ENCODE results near the gene CCRL2. TPM values are rescaled to one million over a fixed set of nuclear protein-coding genes. Genes with fewer than 3 reads are reported as not detected.

Gene CCRL2
- total RNA-seq, 1 experiment from 2014 or later = not detected

DNA sequence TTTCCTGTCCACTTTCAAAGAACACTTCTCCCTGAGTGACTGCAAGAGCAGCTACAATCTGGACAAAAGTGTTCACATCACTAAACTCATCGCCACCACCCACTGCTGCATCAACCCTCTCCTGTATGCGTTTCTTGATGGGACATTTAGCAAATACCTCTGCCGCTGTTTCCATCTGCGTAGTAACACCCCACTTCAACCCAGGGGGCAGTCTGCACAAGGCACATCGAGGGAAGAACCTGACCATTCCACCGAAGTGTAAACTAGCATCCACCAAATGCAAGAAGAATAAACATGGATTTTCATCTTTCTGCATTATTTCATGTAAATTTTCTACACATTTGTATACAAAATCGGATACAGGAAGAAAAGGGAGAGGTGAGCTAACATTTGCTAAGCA lies 1.8 kb downstream of the CCRL2 start (continued):
- TF ChIP-seq, protein P1, sequence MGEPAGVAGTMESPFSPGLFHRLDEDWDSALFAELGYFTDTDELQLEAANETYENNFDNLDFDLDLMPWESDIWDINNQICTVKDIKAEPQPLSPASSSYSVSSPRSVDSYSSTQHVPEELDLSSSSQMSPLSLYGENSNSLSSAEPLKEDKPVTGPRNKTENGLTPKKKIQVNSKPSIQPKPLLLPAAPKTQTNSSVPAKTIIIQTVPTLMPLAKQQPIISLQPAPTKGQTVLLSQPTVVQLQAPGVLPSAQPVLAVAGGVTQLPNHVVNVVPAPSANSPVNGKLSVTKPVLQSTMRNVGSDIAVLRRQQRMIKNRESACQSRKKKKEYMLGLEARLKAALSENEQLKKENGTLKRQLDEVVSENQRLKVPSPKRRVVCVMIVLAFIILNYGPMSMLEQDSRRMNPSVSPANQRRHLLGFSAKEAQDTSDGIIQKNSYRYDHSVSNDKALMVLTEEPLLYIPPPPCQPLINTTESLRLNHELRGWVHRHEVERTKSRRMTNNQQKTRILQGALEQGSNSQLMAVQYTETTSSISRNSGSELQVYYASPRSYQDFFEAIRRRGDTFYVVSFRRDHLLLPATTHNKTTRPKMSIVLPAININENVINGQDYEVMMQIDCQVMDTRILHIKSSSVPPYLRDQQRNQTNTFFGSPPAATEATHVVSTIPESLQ (CRISPR knock-in tag; IDR thresholded peaks at IDR 0.05) = no peak
- no peak for TF ChIP-seq ZNF416 (CRISPR knock-in tag; IDR thresholded peaks at IDR 0.05)
- TF ChIP-seq TEAD1 (CRISPR knock-in tag; IDR thresholded peaks at IDR 0.05) = no peak
- no peak for TF ChIP-seq ATF1 (CRISPR knock-in tag; IDR thresholded peaks at IDR 0.05)
- no peak for TF ChIP-seq JUN (CRISPR knock-in tag; IDR thresholded peaks at IDR 0.05)

DNA sequence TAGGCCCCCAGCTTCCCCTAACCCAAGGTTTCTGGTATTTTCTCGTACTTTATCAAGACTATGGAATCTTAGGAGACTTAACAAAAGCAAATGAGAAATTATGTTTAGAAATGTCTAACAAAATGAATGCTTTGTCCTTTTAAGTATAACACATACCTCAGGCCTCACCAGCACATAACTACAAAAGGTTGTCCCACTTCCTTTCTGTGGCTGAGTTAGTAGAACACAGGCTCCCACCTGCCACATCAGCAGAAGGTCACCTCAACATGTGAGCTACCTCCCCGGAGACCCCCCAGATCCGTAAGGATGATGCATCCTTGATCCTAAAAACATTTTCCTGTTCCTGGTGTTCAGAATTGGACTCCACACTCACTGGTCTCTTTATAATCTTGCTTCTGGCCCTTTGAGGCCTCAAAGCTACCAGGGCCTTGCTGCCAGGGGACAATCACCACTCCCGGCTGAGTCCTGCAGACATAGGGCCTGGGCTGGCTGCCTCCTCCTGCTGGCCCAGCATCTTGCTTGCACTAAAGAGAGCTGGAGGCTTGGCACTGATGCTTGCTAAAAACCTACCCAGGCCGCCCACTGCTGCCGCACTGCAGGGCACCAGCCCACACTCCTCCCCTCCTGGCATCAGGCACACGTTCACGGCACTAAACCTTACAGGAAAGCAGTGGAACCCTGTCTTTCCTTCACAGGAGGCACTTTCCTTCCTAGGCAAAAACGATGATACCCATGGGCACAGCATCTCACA lies 2.9 kb downstream of the CCRL2 start:
- ChIA-PET CTCF (interaction anchor here (1.3 to 1.9 kb wide), 5 partner anchors 10 to 202 kb away, joined by 3 to 9 read pairs (median 5); partner anchors contain the start of gene CCR1), POLR2A (no interaction called here)
- Mint-ChIP-seq H3K36me3 (no peaks in the 10 kb centered on the region), H3K9me3 (no peaks in the 10 kb centered on the region), H3K4me1 (peaks cover 2% of the 10 kb centered on the region; the same call in 1 of the 2 replicates), H3K27ac (no peak overlapping the region), H3K27me3 (ENCODE audit: low read depth) (no peaks in the 10 kb centered on the region), H3K4me3 (no peak overlapping the region)
- ATAC-seq (no peak), DNase-seq (ENCODE audit: low spot score) (no peak)
- TF ChIP-seq, protein P2, sequence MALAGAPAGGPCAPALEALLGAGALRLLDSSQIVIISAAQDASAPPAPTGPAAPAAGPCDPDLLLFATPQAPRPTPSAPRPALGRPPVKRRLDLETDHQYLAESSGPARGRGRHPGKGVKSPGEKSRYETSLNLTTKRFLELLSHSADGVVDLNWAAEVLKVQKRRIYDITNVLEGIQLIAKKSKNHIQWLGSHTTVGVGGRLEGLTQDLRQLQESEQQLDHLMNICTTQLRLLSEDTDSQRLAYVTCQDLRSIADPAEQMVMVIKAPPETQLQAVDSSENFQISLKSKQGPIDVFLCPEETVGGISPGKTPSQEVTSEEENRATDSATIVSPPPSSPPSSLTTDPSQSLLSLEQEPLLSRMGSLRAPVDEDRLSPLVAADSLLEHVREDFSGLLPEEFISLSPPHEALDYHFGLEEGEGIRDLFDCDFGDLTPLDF (CRISPR knock-in tag; IDR thresholded peaks at IDR 0.05) = no peak
- no peak for TF ChIP-seq RELA (CRISPR knock-in tag; IDR thresholded peaks at IDR 0.05; ENCODE audit: borderline replicate concordance)
- TF ChIP-seq, protein P3, sequence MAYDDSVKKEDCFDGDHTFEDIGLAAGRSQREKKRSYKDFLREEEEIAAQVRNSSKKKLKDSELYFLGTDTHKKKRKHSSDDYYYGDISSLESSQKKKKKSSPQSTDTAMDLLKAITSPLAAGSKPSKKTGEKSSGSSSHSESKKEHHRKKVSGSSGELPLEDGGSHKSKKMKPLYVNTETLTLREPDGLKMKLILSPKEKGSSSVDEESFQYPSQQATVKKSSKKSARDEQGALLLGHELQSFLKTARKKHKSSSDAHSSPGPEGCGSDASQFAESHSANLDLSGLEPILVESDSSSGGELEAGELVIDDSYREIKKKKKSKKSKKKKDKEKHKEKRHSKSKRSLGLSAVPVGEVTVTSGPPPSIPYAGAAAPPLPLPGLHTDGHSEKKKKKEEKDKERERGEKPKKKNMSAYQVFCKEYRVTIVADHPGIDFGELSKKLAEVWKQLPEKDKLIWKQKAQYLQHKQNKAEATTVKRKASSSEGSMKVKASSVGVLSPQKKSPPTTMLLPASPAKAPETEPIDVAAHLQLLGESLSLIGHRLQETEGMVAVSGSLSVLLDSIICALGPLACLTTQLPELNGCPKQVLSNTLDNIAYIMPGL (CRISPR knock-in tag; IDR thresholded peaks at IDR 0.05) = no peak
- TF ChIP-seq ZNF138 (CRISPR knock-in tag; conservative IDR thresholded peaks at IDR 0.05) = no peak
- TF ChIP-seq, protein P4, sequence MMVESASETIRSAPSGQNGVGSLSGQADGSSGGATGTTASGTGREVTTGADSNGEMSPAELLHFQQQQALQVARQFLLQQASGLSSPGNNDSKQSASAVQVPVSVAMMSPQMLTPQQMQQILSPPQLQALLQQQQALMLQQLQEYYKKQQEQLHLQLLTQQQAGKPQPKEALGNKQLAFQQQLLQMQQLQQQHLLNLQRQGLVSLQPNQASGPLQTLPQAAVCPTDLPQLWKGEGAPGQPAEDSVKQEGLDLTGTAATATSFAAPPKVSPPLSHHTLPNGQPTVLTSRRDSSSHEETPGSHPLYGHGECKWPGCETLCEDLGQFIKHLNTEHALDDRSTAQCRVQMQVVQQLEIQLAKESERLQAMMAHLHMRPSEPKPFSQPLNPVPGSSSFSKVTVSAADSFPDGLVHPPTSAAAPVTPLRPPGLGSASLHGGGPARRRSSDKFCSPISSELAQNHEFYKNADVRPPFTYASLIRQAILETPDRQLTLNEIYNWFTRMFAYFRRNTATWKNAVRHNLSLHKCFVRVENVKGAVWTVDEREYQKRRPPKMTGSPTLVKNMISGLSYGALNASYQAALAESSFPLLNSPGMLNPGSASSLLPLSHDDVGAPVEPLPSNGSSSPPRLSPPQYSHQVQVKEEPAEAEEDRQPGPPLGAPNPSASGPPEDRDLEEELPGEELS (CRISPR knock-in tag; IDR thresholded peaks at IDR 0.05) = no peak
- TF ChIP-seq TEAD4 (CRISPR knock-in tag; IDR thresholded peaks at IDR 0.05) = no peak
- no peak for TF ChIP-seq RORB (CRISPR knock-in tag; IDR thresholded peaks at IDR 0.05)
- TF ChIP-seq, protein P5, sequence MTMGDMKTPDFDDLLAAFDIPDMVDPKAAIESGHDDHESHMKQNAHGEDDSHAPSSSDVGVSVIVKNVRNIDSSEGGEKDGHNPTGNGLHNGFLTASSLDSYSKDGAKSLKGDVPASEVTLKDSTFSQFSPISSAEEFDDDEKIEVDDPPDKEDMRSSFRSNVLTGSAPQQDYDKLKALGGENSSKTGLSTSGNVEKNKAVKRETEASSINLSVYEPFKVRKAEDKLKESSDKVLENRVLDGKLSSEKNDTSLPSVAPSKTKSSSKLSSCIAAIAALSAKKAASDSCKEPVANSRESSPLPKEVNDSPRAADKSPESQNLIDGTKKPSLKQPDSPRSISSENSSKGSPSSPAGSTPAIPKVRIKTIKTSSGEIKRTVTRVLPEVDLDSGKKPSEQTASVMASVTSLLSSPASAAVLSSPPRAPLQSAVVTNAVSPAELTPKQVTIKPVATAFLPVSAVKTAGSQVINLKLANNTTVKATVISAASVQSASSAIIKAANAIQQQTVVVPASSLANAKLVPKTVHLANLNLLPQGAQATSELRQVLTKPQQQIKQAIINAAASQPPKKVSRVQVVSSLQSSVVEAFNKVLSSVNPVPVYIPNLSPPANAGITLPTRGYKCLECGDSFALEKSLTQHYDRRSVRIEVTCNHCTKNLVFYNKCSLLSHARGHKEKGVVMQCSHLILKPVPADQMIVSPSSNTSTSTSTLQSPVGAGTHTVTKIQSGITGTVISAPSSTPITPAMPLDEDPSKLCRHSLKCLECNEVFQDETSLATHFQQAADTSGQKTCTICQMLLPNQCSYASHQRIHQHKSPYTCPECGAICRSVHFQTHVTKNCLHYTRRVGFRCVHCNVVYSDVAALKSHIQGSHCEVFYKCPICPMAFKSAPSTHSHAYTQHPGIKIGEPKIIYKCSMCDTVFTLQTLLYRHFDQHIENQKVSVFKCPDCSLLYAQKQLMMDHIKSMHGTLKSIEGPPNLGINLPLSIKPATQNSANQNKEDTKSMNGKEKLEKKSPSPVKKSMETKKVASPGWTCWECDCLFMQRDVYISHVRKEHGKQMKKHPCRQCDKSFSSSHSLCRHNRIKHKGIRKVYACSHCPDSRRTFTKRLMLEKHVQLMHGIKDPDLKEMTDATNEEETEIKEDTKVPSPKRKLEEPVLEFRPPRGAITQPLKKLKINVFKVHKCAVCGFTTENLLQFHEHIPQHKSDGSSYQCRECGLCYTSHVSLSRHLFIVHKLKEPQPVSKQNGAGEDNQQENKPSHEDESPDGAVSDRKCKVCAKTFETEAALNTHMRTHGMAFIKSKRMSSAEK (CRISPR knock-in tag; IDR thresholded peaks at IDR 0.05; ENCODE audit: borderline replicate concordance) = no peak
- TF ChIP-seq, protein P6, sequence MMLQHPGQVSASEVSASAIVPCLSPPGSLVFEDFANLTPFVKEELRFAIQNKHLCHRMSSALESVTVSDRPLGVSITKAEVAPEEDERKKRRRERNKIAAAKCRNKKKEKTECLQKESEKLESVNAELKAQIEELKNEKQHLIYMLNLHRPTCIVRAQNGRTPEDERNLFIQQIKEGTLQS (CRISPR knock-in tag; conservative IDR thresholded peaks at IDR 0.05) = no peak
- no peak for TF ChIP-seq ELF4 (CRISPR knock-in tag; IDR thresholded peaks at IDR 0.05; ENCODE audit: low read depth)
- TF ChIP-seq, protein P7, sequence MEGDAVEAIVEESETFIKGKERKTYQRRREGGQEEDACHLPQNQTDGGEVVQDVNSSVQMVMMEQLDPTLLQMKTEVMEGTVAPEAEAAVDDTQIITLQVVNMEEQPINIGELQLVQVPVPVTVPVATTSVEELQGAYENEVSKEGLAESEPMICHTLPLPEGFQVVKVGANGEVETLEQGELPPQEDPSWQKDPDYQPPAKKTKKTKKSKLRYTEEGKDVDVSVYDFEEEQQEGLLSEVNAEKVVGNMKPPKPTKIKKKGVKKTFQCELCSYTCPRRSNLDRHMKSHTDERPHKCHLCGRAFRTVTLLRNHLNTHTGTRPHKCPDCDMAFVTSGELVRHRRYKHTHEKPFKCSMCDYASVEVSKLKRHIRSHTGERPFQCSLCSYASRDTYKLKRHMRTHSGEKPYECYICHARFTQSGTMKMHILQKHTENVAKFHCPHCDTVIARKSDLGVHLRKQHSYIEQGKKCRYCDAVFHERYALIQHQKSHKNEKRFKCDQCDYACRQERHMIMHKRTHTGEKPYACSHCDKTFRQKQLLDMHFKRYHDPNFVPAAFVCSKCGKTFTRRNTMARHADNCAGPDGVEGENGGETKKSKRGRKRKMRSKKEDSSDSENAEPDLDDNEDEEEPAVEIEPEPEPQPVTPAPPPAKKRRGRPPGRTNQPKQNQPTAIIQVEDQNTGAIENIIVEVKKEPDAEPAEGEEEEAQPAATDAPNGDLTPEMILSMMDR (IDR thresholded peaks at IDR 0.05) = no peak
- no peak for TF ChIP-seq CREB1 (CRISPR knock-in tag; IDR thresholded peaks at IDR 0.05)
- no peak for TF ChIP-seq CREM (CRISPR knock-in tag; IDR thresholded peaks at IDR 0.05)
- TF ChIP-seq SMAD3 (CRISPR knock-in tag; IDR thresholded peaks at IDR 0.05; ENCODE audit: borderline replicate concordance) = no peak
- no peak for TF ChIP-seq ZNF416 (CRISPR knock-in tag; IDR thresholded peaks at IDR 0.05)
- TF ChIP-seq, protein P8, sequence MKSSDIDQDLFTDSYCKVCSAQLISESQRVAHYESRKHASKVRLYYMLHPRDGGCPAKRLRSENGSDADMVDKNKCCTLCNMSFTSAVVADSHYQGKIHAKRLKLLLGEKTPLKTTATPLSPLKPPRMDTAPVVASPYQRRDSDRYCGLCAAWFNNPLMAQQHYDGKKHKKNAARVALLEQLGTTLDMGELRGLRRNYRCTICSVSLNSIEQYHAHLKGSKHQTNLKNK (CRISPR knock-in tag; IDR thresholded peaks at IDR 0.05) = no peak

Measured in WTC11 (cell line).